K562 (cell line): ENCODE measurements around the gene EHBP1L1.

Experiments
- ASH1L ChIP-seq: fragments of 450-650 bp; IDR thresholded peaks from 2 replicates; pipeline ENCODE4 v1.6.1; 2018; ENCODE audit warnings: borderline replicate concordance, mild to moderate bottlenecking, low read depth; ENCODE audit not compliant: partially characterized antibody
- BRF2 ChIP-seq: IDR thresholded peaks from 3 replicates; pipeline ENCODE4 v1.6.1; 2011; ENCODE audit warnings: borderline replicate concordance, mild to moderate bottlenecking; ENCODE audit not compliant: insufficient read length, insufficient read depth
- CTCF ChIP-seq, 3 experiments: IDR thresholded peaks in 2 of 3; conservative IDR thresholded peaks in 1 of 3; 2 replicates each; pipeline ENCODE4 v1.5.1; 2011 to 2012; ENCODE audit warnings: low read length in 3 of 3, mild to moderate bottlenecking in 3 of 3, control low read depth in 2 of 3, improper control_type of control experiment in 1 of 3, inconsistent platforms in 1 of 3, low read depth in 1 of 3, mixed read lengths in 1 of 3, moderate library complexity in 1 of 3; ENCODE audit not compliant: insufficient read depth in 2 of 3
- FOXP1 ChIP-seq: sonication (generic); formaldehyde crosslinking; IDR thresholded peaks from 2 replicates; pipeline ENCODE4 v1.8.0; 2022; ENCODE audit warnings: mild to moderate bottlenecking, missing genetic modification reagents
- GATA2 ChIP-seq: sonication (generic); formaldehyde crosslinking; IDR thresholded peaks from 2 replicates; pipeline ENCODE4 v1.4.0; 2020; ENCODE audit warnings: mild to moderate bottlenecking, missing genetic modification reagents
- HCFC1 ChIP-seq: IDR thresholded peaks from 2 replicates; pipeline ENCODE4 v1.6.1; 2012; ENCODE audit warnings: low read depth, low read length, improper control_type of control experiment
- NFYB ChIP-seq: IDR thresholded peaks from 2 replicates; pipeline ENCODE4 v1.6.1; 2011; ENCODE audit warnings: mild to moderate bottlenecking, moderate library complexity; ENCODE audit not compliant: insufficient read length; ENCODE audit errors: extremely low read depth
- POLR2A ChIP-seq: fragments of 450-650 bp; conservative IDR thresholded peaks from 2 replicates; pipeline ENCODE4 v1.6.1; 2016
- POLR2G ChIP-seq: fragments of 200-400 bp; formaldehyde crosslinking; IDR thresholded peaks from 2 replicates; pipeline ENCODE4 v1.6.1; 2017; ENCODE audit warnings: low read depth, mild to moderate bottlenecking, antibody characterized with exemption, low read length, moderate library complexity
- REST ChIP-seq, 2 experiments: fragments of 450-650 bp; formaldehyde crosslinking in 1 of 2; IDR thresholded peaks; 2 replicates each; pipeline versions ENCODE4 v1.4.0 to v1.6.1; 2014 to 2020; ENCODE audit warnings: mild to moderate bottlenecking in 2 of 2, borderline replicate concordance in 1 of 2, low read depth in 1 of 2
- TCF7L2 ChIP-seq: fragments of 150-350 bp; IDR thresholded peaks from 2 replicates; pipeline ENCODE4 v1.6.1; 2016; ENCODE audit warnings: low read depth, mild to moderate bottlenecking, low read length, moderate library complexity
- ZNF175 ChIP-seq: fragments of 200-800 bp; sonication (Bioruptor generic); IDR thresholded peaks from 2 replicates; pipeline ENCODE4 v1.6.1; 2016; ENCODE audit warnings: low read depth, mild to moderate bottlenecking, missing genetic modification characterization, missing compliant biosample characterization

- TF ChIP-seq CTCF (IDR thresholded peaks at IDR 0.05 in 2 of 3, conservative IDR thresholded peaks at IDR 0.05 in 1 of 3; ENCODE audit: insufficient read depth in 2 of 3, low read depth in 1 of 3, low read length in 3 of 3) = no peak
- no peak for TF ChIP-seq GATA2 (CRISPR knock-in tag)
- TF ChIP-seq TCF7L2 = no peak
- TF ChIP-seq FOXP1 (CRISPR knock-in tag) = no peak
- no peak for TF ChIP-seq ASH1L
- no peak for TF ChIP-seq ZNF175
- TF ChIP-seq NFYB = no peak
- no peak for TF ChIP-seq REST (IDR thresholded peaks at IDR 0.05; ENCODE audit: borderline replicate concordance)
- TF ChIP-seq REST (CRISPR knock-in tag; IDR thresholded peaks at IDR 0.05; ENCODE audit: low read depth) = no peak
- TF ChIP-seq POLR2A = no peak
- peak; percentile 55 for TF ChIP-seq POLR2G
- no peak for TF ChIP-seq HCFC1
- TF ChIP-seq BRF2 = no peak
Measured at GRCh38 chr11:65634905-65635731, 59.3 kb downstream of the EHBP1L1 start.
